ENCODE measurements around the gene E2F1.

E2F1 gene

DNA sequence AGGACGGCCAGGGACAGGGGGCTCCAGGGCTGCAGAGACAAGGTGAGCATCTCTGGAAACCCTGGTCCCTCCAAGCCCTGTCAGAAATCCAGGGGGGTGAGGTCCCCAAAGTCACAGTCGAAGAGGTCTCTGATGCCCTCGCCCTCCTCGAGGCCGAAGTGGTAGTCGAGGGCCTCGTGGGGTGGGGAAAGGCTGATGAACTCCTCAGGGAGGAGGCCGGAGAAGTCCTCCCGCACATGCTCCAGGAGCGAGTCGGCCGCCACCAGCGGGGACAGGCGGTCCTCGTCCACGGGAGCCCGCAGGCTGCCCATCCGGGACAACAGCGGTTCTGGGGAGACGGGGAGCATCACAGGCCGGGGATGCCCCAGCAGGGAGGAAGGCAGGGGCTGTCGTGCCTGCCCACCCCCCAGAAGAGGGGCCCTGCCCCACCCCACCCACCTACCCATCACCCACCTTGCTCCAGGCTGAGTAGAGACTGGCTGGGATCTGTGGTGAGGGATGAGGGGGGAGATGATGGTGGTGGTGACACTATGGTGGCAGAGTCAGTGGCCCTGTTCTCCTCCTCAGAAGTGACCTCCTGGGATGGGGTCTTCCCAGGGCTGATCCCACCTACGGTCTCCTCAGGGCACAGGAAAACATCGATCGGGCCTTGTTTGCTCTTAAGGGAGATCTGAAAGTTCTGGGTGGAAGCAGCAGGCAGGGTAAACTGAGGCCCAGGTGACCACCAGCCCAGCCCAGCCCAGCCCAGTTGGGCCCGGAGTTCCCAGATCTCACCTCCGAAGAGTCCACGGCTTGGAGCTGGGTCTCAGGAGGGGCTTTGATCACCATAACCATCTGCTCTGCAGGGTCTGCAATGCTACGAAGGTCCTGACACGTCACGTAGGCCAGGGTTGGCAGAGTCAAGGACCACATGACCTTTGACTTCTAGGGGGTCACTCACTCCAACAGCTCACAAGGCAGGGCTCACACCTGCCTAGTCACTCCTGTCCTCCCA, 9.2 kb downstream of the E2F1 start:
- peaks cover 57% of the 10 kb centered on the region for H3K36me3 ChIP-seq
- H3K27me3 ChIP-seq (ENCODE audit: insufficient read depth, low read depth, severe bottlenecking): no peaks in the 10 kb centered on the region
- no peak overlapping the region for H3K27ac ChIP-seq
- no peaks in the 10 kb centered on the region for H3K9me3 ChIP-seq (ENCODE audit: severe bottlenecking)
- H3K4me3 ChIP-seq (ENCODE audit: low read depth, low read length): no peak overlapping the region
- DNase-seq: no peak
- TF ChIP-seq, protein P1, sequence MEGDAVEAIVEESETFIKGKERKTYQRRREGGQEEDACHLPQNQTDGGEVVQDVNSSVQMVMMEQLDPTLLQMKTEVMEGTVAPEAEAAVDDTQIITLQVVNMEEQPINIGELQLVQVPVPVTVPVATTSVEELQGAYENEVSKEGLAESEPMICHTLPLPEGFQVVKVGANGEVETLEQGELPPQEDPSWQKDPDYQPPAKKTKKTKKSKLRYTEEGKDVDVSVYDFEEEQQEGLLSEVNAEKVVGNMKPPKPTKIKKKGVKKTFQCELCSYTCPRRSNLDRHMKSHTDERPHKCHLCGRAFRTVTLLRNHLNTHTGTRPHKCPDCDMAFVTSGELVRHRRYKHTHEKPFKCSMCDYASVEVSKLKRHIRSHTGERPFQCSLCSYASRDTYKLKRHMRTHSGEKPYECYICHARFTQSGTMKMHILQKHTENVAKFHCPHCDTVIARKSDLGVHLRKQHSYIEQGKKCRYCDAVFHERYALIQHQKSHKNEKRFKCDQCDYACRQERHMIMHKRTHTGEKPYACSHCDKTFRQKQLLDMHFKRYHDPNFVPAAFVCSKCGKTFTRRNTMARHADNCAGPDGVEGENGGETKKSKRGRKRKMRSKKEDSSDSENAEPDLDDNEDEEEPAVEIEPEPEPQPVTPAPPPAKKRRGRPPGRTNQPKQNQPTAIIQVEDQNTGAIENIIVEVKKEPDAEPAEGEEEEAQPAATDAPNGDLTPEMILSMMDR (IDR thresholded peaks at IDR 0.05; ENCODE audit: low read depth, low read length): no peak

DNA sequence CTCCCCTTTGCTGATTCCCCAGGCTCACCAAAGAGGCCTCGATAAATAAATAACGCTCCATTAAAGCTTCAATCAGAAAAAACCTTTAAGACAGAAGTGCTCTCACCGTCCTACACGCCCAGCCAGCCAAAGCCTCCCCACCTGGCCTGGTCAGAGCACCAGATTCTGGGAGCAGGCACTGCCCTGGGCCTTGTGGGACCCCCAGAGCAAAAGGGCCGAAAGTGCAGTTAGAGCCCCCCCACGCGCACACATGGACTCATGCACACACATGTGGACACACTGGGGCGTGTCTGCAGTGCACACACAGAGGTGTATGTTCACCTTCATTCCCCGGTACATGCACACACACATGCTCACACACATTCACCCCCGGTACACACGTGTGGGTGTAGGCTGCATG, 10.1 kb downstream of the E2F1 start:
- Histone ChIP-seq H3K27me3 (ENCODE audit: insufficient read depth, low read depth, severe bottlenecking) (no peaks in the 10 kb centered on the region), H3K9me3 (ENCODE audit: severe bottlenecking) (no peaks in the 10 kb centered on the region), H3K27ac (peak overlapping the region; percentile 74; the same call in 1 of the 2 replicates), H3K36me3 (peaks cover 60% of the 10 kb centered on the region), H3K4me3 (ENCODE audit: low read depth, low read length) (no peak overlapping the region)
- TF ChIP-seq, protein P1 (IDR thresholded peaks at IDR 0.05; ENCODE audit: low read depth, low read length): no peak
- no peak for DNase-seq

DNA sequence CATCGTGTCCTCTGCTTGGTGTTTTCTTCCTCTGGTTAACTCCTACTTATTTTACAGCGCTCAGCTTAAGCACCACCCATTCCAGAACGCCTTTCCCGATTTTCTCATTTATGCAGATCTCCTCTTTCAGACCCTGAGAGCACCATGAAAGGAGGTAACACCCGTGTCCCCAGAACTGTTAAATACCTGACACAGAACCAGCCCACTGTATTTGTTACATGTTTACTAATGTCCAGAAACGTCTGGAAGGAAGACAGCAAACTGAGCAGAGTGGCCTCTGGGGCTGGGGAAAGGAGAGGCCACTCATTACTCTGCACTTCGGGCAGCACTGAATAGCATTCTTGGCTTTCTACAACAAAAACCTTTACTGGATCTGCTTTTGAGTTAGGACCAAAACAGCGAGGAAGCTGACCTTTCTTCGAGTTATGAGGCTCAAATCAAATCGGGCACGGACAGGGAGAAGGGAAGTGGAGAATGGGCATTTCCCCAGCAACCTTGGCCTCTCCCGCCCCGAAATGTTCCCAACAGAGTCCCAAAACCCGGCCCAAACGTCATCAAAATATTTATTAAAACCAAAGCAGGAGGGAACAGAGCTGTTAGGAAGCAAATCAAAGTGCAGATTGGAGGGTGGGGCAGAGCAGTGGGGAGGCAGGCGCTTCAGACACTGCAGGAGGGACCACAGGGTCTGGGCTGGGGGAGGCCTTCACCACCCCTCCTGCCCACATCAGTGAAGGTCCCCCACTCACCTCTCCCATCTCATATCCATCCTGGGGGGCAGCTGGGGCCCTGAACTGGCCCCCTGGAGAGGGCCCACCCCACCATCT, 10.8 kb downstream of the E2F1 start:
- Histone ChIP-seq H3K4me3 (ENCODE audit: low read depth, low read length) (peak overlapping the region; percentile 50), H3K9me3 (ENCODE audit: severe bottlenecking) (no peaks in the 10 kb centered on the region)

DNA sequence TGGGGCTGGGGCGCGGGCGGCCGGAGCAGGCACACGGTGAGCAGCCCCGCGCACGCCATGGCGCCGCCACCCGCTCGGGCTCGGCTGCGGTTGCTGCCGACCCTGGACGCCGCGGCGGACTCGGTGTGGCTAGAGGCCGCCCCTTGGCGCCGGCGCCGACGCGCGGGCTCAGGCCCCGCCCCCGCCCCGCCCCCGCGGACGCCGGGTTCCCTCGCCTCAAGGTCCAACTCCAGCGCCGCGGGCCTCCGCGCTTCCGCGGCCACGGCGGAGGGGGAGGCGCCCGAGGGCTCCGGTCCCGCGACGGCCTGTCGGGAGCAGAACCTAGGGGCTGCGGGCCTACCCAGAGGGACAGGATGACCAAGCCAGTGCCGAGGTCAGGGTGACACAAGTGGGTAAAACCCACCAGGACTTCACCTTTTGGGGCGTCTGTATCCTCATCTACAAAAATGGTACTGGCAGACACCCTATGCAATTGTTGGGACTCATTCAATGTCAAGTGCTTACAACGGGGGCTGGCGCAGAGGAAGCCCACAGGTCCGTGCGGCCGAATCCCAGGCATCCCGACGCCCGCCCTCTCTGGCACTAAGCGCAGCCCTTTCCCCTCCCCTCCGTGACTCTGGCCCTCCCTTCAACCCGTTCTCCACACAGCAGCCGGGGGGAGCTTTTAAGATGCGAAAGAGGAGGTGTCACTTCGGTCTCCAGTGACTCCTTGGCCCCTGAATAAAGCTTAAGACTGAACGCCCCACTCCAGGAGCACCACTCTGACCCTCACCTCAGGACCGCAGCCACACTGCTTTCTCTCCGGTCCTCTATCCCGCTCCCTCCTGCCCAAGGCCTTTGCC, 11.7 kb downstream of the E2F1 start, which contains the start of gene NECAB3:
TSS of gene NECAB3 (minus strand) at position 135 of the 842 bp plus-strand sequence. CDS start at position 59, 76 bp downstream.
- Histone ChIP-seq H3K27ac (peak within 1 kb of the TSS; percentile 91), H3K4me3 (ENCODE audit: low read depth, low read length) (peak within 1 kb of the TSS; percentile 58), H3K36me3 (peaks cover 52% of the 10 kb centered on the region), H3K27me3 (ENCODE audit: insufficient read depth, low read depth, severe bottlenecking) (no peaks in the 10 kb centered on the region), H3K9me3 (ENCODE audit: severe bottlenecking) (no peaks in the 10 kb centered on the region)
- peak; percentile 82 for DNase-seq
- TF ChIP-seq, protein P1 (IDR thresholded peaks at IDR 0.05; ENCODE audit: low read depth, low read length): no peak

More for the DNA sequence above, 10.8 kb downstream of the E2F1 start:
- Histone ChIP-seq H3K27me3 (ENCODE audit: insufficient read depth, low read depth, severe bottlenecking) (no peaks in the 10 kb centered on the region), H3K36me3 (peaks cover 60% of the 10 kb centered on the region), H3K27ac (peak overlapping the region; percentile 74)
- DNase-seq: no peak
- TF ChIP-seq, protein P1 (IDR thresholded peaks at IDR 0.05; ENCODE audit: low read depth, low read length): no peak
